ENCODE measurements around the gene SMYD3.

DNA sequence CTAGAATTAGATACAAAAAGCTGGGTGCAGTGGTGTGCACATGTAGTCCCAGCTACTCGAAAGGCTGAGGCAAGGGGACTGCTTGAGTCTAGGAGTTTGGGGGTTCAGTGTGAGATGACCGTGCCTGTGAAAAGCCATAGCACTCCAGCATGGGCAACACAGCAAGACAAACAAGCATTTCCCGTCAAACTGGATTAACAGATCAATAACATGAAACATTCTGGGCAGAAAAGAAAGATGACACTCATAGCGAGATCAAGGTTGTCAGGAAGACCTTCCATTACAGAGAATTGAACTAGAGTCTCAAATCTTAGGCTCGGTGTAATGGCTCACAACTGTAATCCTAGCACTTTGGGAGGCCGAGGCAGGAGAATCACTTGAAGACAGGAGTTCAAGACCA, 45.0 kb upstream of the SMYD3 start:
- TF ChIP-seq, protein P1, sequence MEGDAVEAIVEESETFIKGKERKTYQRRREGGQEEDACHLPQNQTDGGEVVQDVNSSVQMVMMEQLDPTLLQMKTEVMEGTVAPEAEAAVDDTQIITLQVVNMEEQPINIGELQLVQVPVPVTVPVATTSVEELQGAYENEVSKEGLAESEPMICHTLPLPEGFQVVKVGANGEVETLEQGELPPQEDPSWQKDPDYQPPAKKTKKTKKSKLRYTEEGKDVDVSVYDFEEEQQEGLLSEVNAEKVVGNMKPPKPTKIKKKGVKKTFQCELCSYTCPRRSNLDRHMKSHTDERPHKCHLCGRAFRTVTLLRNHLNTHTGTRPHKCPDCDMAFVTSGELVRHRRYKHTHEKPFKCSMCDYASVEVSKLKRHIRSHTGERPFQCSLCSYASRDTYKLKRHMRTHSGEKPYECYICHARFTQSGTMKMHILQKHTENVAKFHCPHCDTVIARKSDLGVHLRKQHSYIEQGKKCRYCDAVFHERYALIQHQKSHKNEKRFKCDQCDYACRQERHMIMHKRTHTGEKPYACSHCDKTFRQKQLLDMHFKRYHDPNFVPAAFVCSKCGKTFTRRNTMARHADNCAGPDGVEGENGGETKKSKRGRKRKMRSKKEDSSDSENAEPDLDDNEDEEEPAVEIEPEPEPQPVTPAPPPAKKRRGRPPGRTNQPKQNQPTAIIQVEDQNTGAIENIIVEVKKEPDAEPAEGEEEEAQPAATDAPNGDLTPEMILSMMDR (IDR thresholded peaks at IDR 0.05 in 8 of 11, conservative IDR thresholded peaks at IDR 0.05 in 3 of 11): no peak
- TF ChIP-seq POLR2AphosphoS5 (IDR thresholded peaks at IDR 0.05): no peak
- no peak for TF ChIP-seq POLR2A (IDR thresholded peaks at IDR 0.05)

All from spleen (tissue), 7 donors.